Measurements from ENCODE around the gene MIOX.

- no peak for TF ChIP-seq CTCF (IDR thresholded peaks at IDR 0.05)
- TF ChIP-seq ZFX (IDR thresholded peaks at IDR 0.05; ENCODE audit: borderline replicate concordance): no peak
These were observed 789 bp downstream of the MIOX start for GRCh38 chr22:50487290-50488005.

All from 22Rv1 (cell line).